Measurements from ENCODE around the gene TFEB.
A peak's percentile ranks its signal among the peaks of the same experiment; 100 is the strongest.

Gene TFEB

GRCh38 chr6:41721414-41721813 is 14.0 kb downstream of the TFEB start:
- DNase-seq: no peak

- DNase-seq: no peak
Measured at GRCh38 chr6:41720783-41721182, 14.6 kb downstream of the TFEB start.

GRCh38 chr6:41720262-41720620 is 15.2 kb downstream of the TFEB start:
- DNase-seq: no peak

GRCh38 chr6:41719436-41720261 is 15.8 kb downstream of the TFEB start:
- no peak for DNase-seq

- DNase-seq: no peak
Measured at GRCh38 chr6:41718828-41719227, 16.6 kb downstream of the TFEB start.

- DNase-seq: no peak
Measured at GRCh38 chr6:41717392-41717736, 18.0 kb downstream of the TFEB start.

GRCh38 chr6:41716516-41717391 is 18.7 kb downstream of the TFEB start:
- no peak for DNase-seq

- DNase-seq: no peak
Measured at GRCh38 chr6:41715795-41716515, 19.5 kb downstream of the TFEB start.

- DNase-seq: no peak
Measured at GRCh38 chr6:41714556-41715273, 20.7 kb downstream of the TFEB start.

- DNase-seq: peak in 1 of 2 experiments; percentile 52
Measured at GRCh38 chr6:41713650-41714291, 21.6 kb downstream of the TFEB start.

- DNase-seq: peak in 1 of 2 experiments; percentile 52
Measured at GRCh38 chr6:41713159-41713649, 22.2 kb downstream of the TFEB start.

GRCh38 chr6:41712651-41713103 is 22.7 kb downstream of the TFEB start:
- DNase-seq: no peak

GRCh38 chr6:41711323-41712038 is 23.9 kb downstream of the TFEB start:
- DNase-seq: no peak

- no peak for DNase-seq
Measured at GRCh38 chr6:41709375-41709774, 26.0 kb downstream of the TFEB start.

- no peak for DNase-seq
Measured at GRCh38 chr6:41708856-41709255, 26.6 kb downstream of the TFEB start.

GRCh38 chr6:41707565-41708200 is 27.7 kb downstream of the TFEB start:
- no peak for DNase-seq

- DNase-seq: no peak
Measured at GRCh38 chr6:41706876-41707564, 28.4 kb downstream of the TFEB start.

GRCh38 chr6:41705996-41706835 is 29.2 kb downstream of the TFEB start:
- peak in 1 of 2 experiments; percentile 13 for DNase-seq

All from SW 1271 (cell line).